Islet precursor cell (in vitro differentiated cells): ENCODE data around the gene WDR48.

Experiments used
- DNase-seq: peaks from one replicate; pipeline ENCODE4 v3.0.0-alpha.2; 2018

Gene WDR48

GRCh38 chr3:39102504-39103323 lies 50.9 kb downstream of the WDR48 start:
- DNase-seq: no peak

- no peak for DNase-seq
These were observed 51.5 kb downstream of the WDR48 start for GRCh38 chr3:39103324-39103693.

GRCh38 chr3:39103791-39104552 lies 52.2 kb downstream of the WDR48 start:
- DNase-seq: peak; percentile 49

GRCh38 chr3:39104961-39105686 lies 53.3 kb downstream of the WDR48 start:
- DNase-seq: peak; percentile 43

GRCh38 chr3:39105687-39106063 lies 53.9 kb downstream of the WDR48 start:
- no peak for DNase-seq

GRCh38 chr3:39106281-39106811 lies 54.5 kb downstream of the WDR48 start:
- peak; percentile 65 for DNase-seq

- DNase-seq: peak; percentile 82
These were observed 55.1 kb downstream of the WDR48 start for GRCh38 chr3:39106851-39107387.

GRCh38 chr3:39107388-39108199 lies 55.8 kb downstream of the WDR48 start, which contains the start of the genes GORASP1 and TTC21A:
Gene GORASP1, minus strand, starts transcription at chr3:39107627. Its CDS starts 86 bp downstream, at chr3:39107541.
Gene TTC21A, plus strand, starts transcription at chr3:39107680. Its CDS starts 158 bp downstream, at chr3:39107838.
- peak; percentile 94 for DNase-seq

GRCh38 chr3:39108200-39108710 lies 56.4 kb downstream of the WDR48 start:
- no peak for DNase-seq

- peak; percentile 34 for DNase-seq
These were observed 57.3 kb downstream of the WDR48 start for GRCh38 chr3:39109086-39109485.

- DNase-seq: peak; percentile 67
These were observed 58.3 kb downstream of the WDR48 start for GRCh38 chr3:39110041-39110639.

GRCh38 chr3:39112113-39112512 lies 60.3 kb downstream of the WDR48 start:
- DNase-seq: peak; percentile 24

- DNase-seq: no peak
These were observed 60.7 kb downstream of the WDR48 start for GRCh38 chr3:39112535-39112934.

GRCh38 chr3:39113291-39113690 lies 61.5 kb downstream of the WDR48 start:
- peak; percentile 27 for DNase-seq

- peak; percentile 43 for DNase-seq
These were observed 62.6 kb downstream of the WDR48 start for GRCh38 chr3:39114456-39114855.

- no peak for DNase-seq
These were observed 64.1 kb downstream of the WDR48 start for GRCh38 chr3:39115870-39116269.

GRCh38 chr3:39118079-39118478 lies 66.3 kb downstream of the WDR48 start:
- DNase-seq: no peak

GRCh38 chr3:39118931-39119660 lies 67.3 kb downstream of the WDR48 start:
- DNase-seq: no peak

GRCh38 chr3:39121621-39122020 lies 69.8 kb downstream of the WDR48 start:
- DNase-seq: no peak

GRCh38 chr3:39122813-39123212 lies 71.0 kb downstream of the WDR48 start:
- no peak for DNase-seq
